Lower leg skin (tissue), 3 donors: ENCODE data around the gene NPS.

Source experiments
- POLR2A ChIP-seq, 2 donors: fragments of 450-650 bp; IDR thresholded peaks; one replicate each; pipeline ENCODE4 v1.6.1; 2016 to 2017; ENCODE audit warnings: antibody characterized with exemption in 2 of 2, mild to moderate bottlenecking in 1 of 2, moderate library complexity in 1 of 2
- TF ChIP-seq, protein P1 (sequence below), 3 donors: fragments of 450-650 bp; IDR thresholded peaks; one replicate each; pipeline ENCODE4 v1.5.1; 2016; ENCODE audit warnings: antibody characterized with exemption in 3 of 3, mild to moderate bottlenecking in 3 of 3, moderate library complexity in 2 of 3

DNA sequence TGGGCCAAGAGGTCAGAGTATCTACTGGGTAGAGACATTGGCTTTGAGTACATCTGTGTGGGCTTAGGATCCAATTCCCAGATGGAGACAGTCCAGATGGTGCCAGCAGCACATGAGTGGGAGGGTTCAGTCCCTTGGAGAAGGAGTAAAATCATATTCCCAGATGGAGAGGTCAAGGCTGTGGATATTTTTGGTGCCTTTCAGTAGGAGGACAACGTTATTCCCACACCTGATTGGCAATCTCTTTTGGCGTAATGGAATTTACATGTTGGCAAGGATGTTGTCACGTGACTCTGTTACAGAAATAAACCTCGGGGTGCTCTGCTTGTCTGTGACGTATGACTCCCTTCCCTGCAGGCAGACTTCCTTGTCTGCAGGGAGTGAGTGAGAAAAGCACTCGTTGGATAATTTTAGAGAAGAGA is 27.6 kb downstream of the NPS start:
- TF ChIP-seq, protein P1, sequence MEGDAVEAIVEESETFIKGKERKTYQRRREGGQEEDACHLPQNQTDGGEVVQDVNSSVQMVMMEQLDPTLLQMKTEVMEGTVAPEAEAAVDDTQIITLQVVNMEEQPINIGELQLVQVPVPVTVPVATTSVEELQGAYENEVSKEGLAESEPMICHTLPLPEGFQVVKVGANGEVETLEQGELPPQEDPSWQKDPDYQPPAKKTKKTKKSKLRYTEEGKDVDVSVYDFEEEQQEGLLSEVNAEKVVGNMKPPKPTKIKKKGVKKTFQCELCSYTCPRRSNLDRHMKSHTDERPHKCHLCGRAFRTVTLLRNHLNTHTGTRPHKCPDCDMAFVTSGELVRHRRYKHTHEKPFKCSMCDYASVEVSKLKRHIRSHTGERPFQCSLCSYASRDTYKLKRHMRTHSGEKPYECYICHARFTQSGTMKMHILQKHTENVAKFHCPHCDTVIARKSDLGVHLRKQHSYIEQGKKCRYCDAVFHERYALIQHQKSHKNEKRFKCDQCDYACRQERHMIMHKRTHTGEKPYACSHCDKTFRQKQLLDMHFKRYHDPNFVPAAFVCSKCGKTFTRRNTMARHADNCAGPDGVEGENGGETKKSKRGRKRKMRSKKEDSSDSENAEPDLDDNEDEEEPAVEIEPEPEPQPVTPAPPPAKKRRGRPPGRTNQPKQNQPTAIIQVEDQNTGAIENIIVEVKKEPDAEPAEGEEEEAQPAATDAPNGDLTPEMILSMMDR (IDR thresholded peaks at IDR 0.05), result no peak
- no peak for TF ChIP-seq POLR2A (IDR thresholded peaks at IDR 0.05)
